Small intestine (tissue), 7 donors: ENCODE results near the gene CCDC28B. TPM values are rescaled to one million over a fixed set of nuclear protein-coding genes. Genes with fewer than 3 reads are reported as not detected.

Source experiments
- DNase-seq, 2 donors: peaks; one replicate each; pipeline versions ENCODE4 v3.0.0 to v3.0.0-alpha.2; 2013
- FAIRE-seq: peaks from 2 replicates; lab custom pipeline; 2012; peaks lifted over from hg19 to GRCh38; lab: Jason Lieb, UNC
- H3K27ac ChIP-seq, 3 donors: one replicate each; pipeline ENCODE4 v1.5.1; 2013; ENCODE audit warnings: low read length in 2 of 3, mild to moderate bottlenecking in 2 of 3, control low read depth in 1 of 3, inconsistent platforms in 1 of 3, low read depth in 1 of 3, moderate library complexity in 1 of 3
- H3K27me3 ChIP-seq, 3 donors: one replicate each; pipeline ENCODE4 v1.6.1; 2013; ENCODE audit warnings: low read length in 3 of 3, inconsistent platforms in 1 of 3; ENCODE audit not compliant: control insufficient read depth in 3 of 3, insufficient read depth in 3 of 3
- H3K36me3 ChIP-seq, 3 donors: one replicate each; pipeline ENCODE4 v1.6.1; 2013; ENCODE audit warnings: low read length in 3 of 3, inconsistent platforms in 1 of 3, low read depth in 1 of 3, mild to moderate bottlenecking in 1 of 3, moderate library complexity in 1 of 3; ENCODE audit not compliant: control insufficient read depth in 3 of 3, insufficient read depth in 2 of 3
- H3K4me1 ChIP-seq, 3 donors: one replicate each; pipeline ENCODE4 v1.6.1; 2013; ENCODE audit warnings: low read length in 2 of 3, inconsistent platforms in 1 of 3, low read depth in 1 of 3, mild to moderate bottlenecking in 1 of 3, moderate library complexity in 1 of 3; ENCODE audit not compliant: control insufficient read depth in 3 of 3, insufficient read depth in 2 of 3
- H3K4me3 ChIP-seq, 3 donors: one replicate each; pipeline ENCODE4 v1.5.1; 2013; ENCODE audit warnings: low read length in 3 of 3, control low read depth in 1 of 3, inconsistent platforms in 1 of 3, low read depth in 1 of 3, mild to moderate bottlenecking in 1 of 3, moderate library complexity in 1 of 3
- H3K9me3 ChIP-seq, 2 donors: one replicate each; pipeline ENCODE4 v1.6.1; 2013; ENCODE audit warnings: low read depth in 1 of 2, low read length in 1 of 2; ENCODE audit not compliant: control insufficient read depth in 2 of 2, insufficient read depth in 1 of 2
- WGBS, 3 donors: extraction: QIAGEN DNeasy Blood & Tissue Kit; methylation state at CpG; one replicate each; pipeline ENCODE4 v1.1.7; 2013; 5-methylcytosine and 5-hydroxymethylcytosine counted together
- polyA plus RNA-seq, 4 donors: library from polyadenylated mRNA; stranded (reverse) in 3 of 4; unstranded in 1 of 4; fragments of 200-250 nt in 3 of 4; fragments of 120-200 nt in 1 of 4; gene quantifications; one replicate each; pipeline versions ENCODE4 v1.2.1 to v1.2.3, GENCODE V29; 2013
- donor health status: healthy with polysubstance abuse.
- donor health status: control.
- donor health status: control.
- donor health status: Bipolar disorder and iron deficiency.
- donor health status: healthy.

The CCDC28B gene
- polyA plus RNA-seq, 4 donors: 2.5 to 9.3 (median 6.2) TPM

DNA sequence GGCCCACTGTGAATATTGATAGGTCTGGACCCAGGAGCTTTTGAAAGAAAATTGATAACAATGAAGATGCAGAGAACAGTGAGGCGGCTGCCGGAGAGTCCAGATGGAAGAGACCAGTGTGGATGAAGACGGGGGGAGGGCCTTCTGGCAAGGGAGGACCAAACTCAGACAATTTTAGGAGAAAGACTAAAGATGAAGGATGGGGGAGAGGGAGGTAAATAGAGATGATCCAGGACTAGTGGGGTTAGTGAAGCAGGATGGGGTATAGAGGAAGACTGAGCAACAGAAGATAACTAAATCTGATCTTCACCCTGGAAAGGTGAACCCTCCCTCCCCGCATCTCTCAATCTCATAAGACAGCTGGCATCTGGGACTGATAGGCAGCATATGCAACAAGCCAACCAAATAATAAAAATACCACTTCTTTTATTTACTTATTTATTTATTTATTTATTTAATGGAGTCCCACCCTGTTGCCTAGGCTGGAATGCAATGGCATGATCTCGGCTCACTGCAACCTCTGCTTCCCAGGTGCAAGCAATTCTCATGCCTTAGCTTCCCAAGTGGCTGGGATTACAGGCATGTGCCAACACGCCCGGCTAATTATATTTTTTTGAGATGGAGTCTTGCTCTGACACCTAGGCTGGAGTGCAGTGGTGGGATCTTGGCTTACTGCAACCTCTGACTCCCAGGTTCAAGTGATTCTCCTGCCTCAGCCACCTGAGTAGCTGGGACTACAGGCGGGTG is 32.3 kb downstream of the CCDC28B start:
- FAIRE-seq (no peak), DNase-seq (no peak)
- H3K27me3 ChIP-seq: no peaks in the 10 kb centered on the region
- no peak overlapping the region for H3K4me3 ChIP-seq
- H3K36me3 ChIP-seq: peaks cover 3 to 49% (median 15%) of the 10 kb centered on the region in 3 donors
- no peaks in the 10 kb centered on the region for H3K9me3 ChIP-seq
- no peaks in the 10 kb centered on the region for H3K4me1 ChIP-seq
- H3K27ac ChIP-seq: no peak overlapping the region
- 83 to 86% (median 84%) methylated on average over 8 of the region's 8 CpGs for WGBS, 3 donors

GRCh38 chr1:32234792-32235191 is 34.4 kb downstream of the CCDC28B start:
- Histone ChIP-seq H3K27me3 (no peaks in the 10 kb centered on the region), H3K4me3 (no peak overlapping the region), H3K4me1 (peaks cover 0 to 5% (median 0%) of the 10 kb centered on the region in 3 donors), H3K9me3 (no peaks in the 10 kb centered on the region), H3K27ac (no peak overlapping the region), H3K36me3 (peaks cover 3 to 34% (median 13%) of the 10 kb centered on the region in 3 donors)
- 88 to 91% (median 89%) methylated on average over 7 of the region's 7 CpGs for WGBS, 3 donors
- DNase-seq: no peak
- FAIRE-seq: no peak

- Histone ChIP-seq H3K4me3 (no peak overlapping the region), H3K9me3 (no peaks in the 10 kb centered on the region), H3K27ac (peak overlapping the region in 1 of 3 donors; percentile 47), H3K36me3 (peaks cover 0 to 7% (median 3%) of the 10 kb centered on the region in 3 donors), H3K27me3 (no peaks in the 10 kb centered on the region), H3K4me1 (peaks cover 0 to 21% (median 0%) of the 10 kb centered on the region in 3 donors)
- WGBS, 3 donors: 21 to 51% (median 36%) methylated on average over 4 of the region's 4 CpGs
- DNase-seq: peak in 1 of 2 donors; percentile 36
- FAIRE-seq: no peak
Measured at GRCh38 chr1:32239337-32239736, 38.9 kb downstream of the CCDC28B start.

- no peaks in the 10 kb centered on the region for H3K9me3 ChIP-seq
- H3K27ac ChIP-seq: peak overlapping the region in 1 of 3 donors; percentile 47
- H3K27me3 ChIP-seq: no peaks in the 10 kb centered on the region
- DNase-seq (no peak), FAIRE-seq (no peak)
- H3K4me3 ChIP-seq: peak overlapping the region in 1 of 3 donors; percentile 65
- H3K36me3 ChIP-seq: peaks cover 0 to 3% (median 2%) of the 10 kb centered on the region in 3 donors
- peaks cover 0 to 21% (median 0%) of the 10 kb centered on the region in 3 donors for H3K4me1 ChIP-seq
- WGBS, 3 donors: 57 to 68% (median 63%) methylated on average over 19 to 20 of the region's 20 CpGs
Measured at GRCh38 chr1:32239790-32240139, 39.4 kb downstream of the CCDC28B start.

DNA sequence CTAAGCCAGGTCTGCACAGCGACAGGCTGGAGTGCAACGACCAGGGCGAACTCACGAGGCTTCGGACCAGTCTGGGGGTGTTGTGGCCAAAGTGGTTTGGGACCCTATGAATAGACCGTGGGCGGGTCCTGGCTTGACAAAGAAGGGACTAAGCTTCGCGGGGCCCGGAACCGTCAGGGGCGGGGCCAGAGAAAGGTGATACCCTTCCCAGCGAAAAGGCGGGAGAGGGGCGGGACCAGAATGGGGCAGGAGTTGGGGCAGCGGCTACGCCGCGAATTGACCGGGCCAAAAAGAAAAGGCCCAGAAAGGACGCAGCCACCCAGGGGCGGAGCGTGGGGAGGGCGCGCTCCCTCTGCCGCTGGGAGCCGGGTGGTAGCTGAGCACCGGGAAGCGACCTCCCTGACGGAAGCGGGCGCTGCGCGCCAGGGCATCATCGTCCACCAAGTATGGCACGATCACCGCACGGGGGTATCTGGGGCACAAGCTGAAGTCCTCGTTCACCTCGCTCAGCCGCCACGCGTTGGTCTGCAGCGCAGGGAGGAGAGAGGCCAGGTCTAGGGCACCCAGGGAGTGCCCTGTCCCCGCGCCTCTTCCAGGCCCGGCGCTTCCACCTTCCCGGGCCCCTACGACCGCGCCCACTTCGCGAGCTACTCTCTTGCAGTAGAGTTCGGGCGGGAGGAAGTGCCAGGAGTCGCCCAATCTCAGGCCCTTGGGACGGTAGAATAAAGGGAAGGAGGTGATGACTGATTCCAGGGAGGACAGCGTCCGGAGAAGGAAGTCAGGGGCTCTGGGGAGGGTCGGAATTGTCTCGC is 40.0 kb downstream of the CCDC28B start:
- Histone ChIP-seq H3K27ac (peak overlapping the region in 2 of 3 donors; percentile 49 to 80), H3K4me3 (peak overlapping the region; percentile 48 to 67 (median 65)), H3K9me3 (no peaks in the 10 kb centered on the region), H3K4me1 (peaks cover 0 to 21% (median 0%) of the 10 kb centered on the region in 3 donors), H3K27me3 (no peaks in the 10 kb centered on the region), H3K36me3 (peaks cover 0 to 3% (median 0%) of the 10 kb centered on the region in 3 donors)
- FAIRE-seq (no peak), DNase-seq (peak; percentile 48 to 84)
- 3 to 5% (median 4%) methylated on average over 51 to 62 of the region's 62 CpGs for WGBS, 3 donors

DNA sequence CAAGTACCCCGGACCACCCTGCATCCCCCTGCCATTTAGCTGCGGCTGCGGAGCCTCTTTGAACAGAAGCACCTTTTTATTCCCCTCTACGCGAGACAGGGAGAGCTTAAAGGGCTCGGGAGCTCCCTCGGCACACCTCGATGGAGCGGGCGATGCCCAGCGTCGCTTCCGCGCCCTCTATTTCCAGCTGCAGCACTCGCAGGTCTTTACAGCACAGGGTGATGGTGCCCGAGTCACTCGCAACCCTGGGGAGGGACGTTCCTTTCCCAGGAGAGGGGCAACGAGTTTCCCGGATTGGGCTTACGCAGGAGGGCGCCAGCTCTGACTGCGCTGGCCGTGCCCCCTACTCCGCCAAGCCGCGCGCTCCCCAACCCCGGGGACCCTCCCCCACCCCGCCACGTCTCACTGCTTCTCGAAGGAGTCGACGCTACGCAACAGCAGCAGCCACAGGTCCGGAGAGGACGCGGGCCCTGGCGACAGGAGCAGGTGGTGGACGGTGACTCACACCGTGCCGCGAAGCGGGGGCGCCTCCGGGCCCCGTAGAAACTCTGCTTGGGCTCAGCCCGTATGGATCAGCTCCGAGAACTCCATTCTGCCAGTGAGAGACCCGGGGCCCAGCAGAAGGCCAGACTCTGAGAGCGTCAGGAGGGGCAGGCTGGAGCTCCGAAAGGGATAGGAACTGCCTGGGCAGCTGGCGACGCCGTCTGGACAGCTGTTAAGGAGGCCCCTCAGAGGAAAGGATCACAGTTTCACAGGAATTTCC is 40.8 kb downstream of the CCDC28B start:
- Histone ChIP-seq H3K4me1 (peaks cover 0 to 21% (median 0%) of the 10 kb centered on the region in 3 donors), H3K36me3 (no peaks in the 10 kb centered on the region), H3K27ac (peak overlapping the region; percentile 49 to 80 (median 59)), H3K27me3 (no peaks in the 10 kb centered on the region), H3K9me3 (no peaks in the 10 kb centered on the region), H3K4me3 (peak overlapping the region; percentile 48 to 67 (median 65))
- 1 to 3% (median 2%) methylated on average over 54 to 55 of the region's 55 CpGs for WGBS, 3 donors
- DNase-seq (peak; percentile 40 to 75), FAIRE-seq (no peak)

GRCh38 chr1:32242341-32242851 is 42.0 kb downstream of the CCDC28B start:
- Histone ChIP-seq H3K27ac (peak overlapping the region in 1 of 3 donors; percentile 48), H3K36me3 (no peaks in the 10 kb centered on the region), H3K27me3 (no peaks in the 10 kb centered on the region), H3K4me1 (peaks cover 0 to 21% (median 5%) of the 10 kb centered on the region in 3 donors), H3K9me3 (no peaks in the 10 kb centered on the region), H3K4me3 (no peak overlapping the region)
- FAIRE-seq (no peak), DNase-seq (no peak)
- 34 to 51% (median 45%) methylated on average over 7 of the region's 7 CpGs for WGBS, 3 donors
